B cell (primary cell): ENCODE measurements around the gene AMH. TPM values are rescaled to one million over a fixed set of nuclear protein-coding genes. Genes with fewer than 3 reads are reported as not detected.

ENCODE experiments used
- ATAC-seq: fragments of 200-7000 bp; cut with Tn5 transposase; one replicate; pipeline ENCODE4 v1.10.0; 2021; ENCODE audit warnings: low read depth, mild to moderate bottlenecking, moderate number of reproducible peaks, moderate library complexity
- CTCF ChIA-PET: fragments of 350-600 bp; sonication (Branson Sonifier 250); formaldehyde crosslinking; loops from one replicate; lab custom pipeline; 2021; ENCODE audit warnings: antibody characterized with exemption, inconsistent platforms; lab: Charles Lee
- POLR2A ChIA-PET: fragments of 350-600 bp; sonication (Branson Sonifier 250); formaldehyde crosslinking; loops from one replicate; lab custom pipeline; 2021; ENCODE audit warnings: antibody characterized with exemption; lab: Charles Lee
- DNase-seq: peaks from one replicate; pipeline ENCODE4 v3.0.0; 2013
- H2AFZ ChIP-seq: 2 replicates; pipeline ENCODE4 v1.6.1; 2012; ENCODE audit warnings: mild to moderate bottlenecking, low read depth, low read length; ENCODE audit not compliant: insufficient read depth, poor library complexity, severe bottlenecking
- H3K27ac ChIP-seq, 2 donors: 1 replicate in 1 of 2; 2 replicates in 1 of 2; pipeline ENCODE4 v1.5.1; 2012 to 2013; ENCODE audit warnings: low read length in 2 of 2, mild to moderate bottlenecking in 2 of 2, moderate library complexity in 1 of 2
- H3K27me3 ChIP-seq, 4 experiments: fragments of 200-600 bp in 1 of 4; sonication (generic) in 1 of 4; replicated peaks in 1 of 4; 1 replicate in 2 of 4; 2 replicates in 2 of 4; pipeline versions ENCODE4 v1.6.1 to v1.7.0; 2013 to 2016; ENCODE audit warnings: low read length in 3 of 4, mild to moderate bottlenecking in 2 of 4, mixed read lengths in 1 of 4, moderate library complexity in 1 of 4; ENCODE audit not compliant: insufficient read depth in 4 of 4, control insufficient read depth in 3 of 4; ENCODE audit errors: control extremely low read depth in 1 of 4
- H3K36me3 ChIP-seq, 2 experiments: replicated peaks in 1 of 2; 1 replicate in 1 of 2; 2 replicates in 1 of 2; pipeline versions ENCODE4 v1.6.1 to v1.7.1; 2013; ENCODE audit warnings: low read length in 1 of 2; ENCODE audit not compliant: insufficient read depth in 2 of 2, control insufficient read depth in 1 of 2; ENCODE audit errors: control extremely low read depth in 1 of 2, extremely low read depth in 1 of 2
- H3K4me1 ChIP-seq, 2 donors: fragments of 200-600 bp in 1 of 2; sonication (generic) in 1 of 2; 1 replicate in 1 of 2; 2 replicates in 1 of 2; pipeline versions ENCODE4 v1.5.1 to v1.6.1; 2013 to 2017; ENCODE audit warnings: low read length in 2 of 2; ENCODE audit not compliant: control insufficient read depth in 2 of 2, insufficient read depth in 2 of 2
- H3K4me2 ChIP-seq: replicated peaks from 2 replicates; pipeline ENCODE3; 2012; ENCODE audit warnings: mild to moderate bottlenecking, low read depth, low read length; ENCODE audit not compliant: poor library complexity, severe bottlenecking
- H3K4me3 ChIP-seq, 5 experiments: fragments of 200-600 bp in 1 of 5; sonication (generic) in 1 of 5; 1 replicate in 3 of 5; 2 replicates in 2 of 5; pipeline versions ENCODE4 v1.5.1 to v1.7.0; 2011 to 2016; ENCODE audit warnings: low read length in 4 of 5, mild to moderate bottlenecking in 4 of 5, low read depth in 2 of 5, control low read depth in 1 of 5, moderate library complexity in 1 of 5; ENCODE audit not compliant: insufficient read depth in 1 of 5; ENCODE audit errors: control extremely low read depth in 1 of 5, extremely low read depth in 1 of 5
- H3K79me2 ChIP-seq: fragments of 200-600 bp; sonication (generic); one replicate; pipeline ENCODE4 v1.6.0; 2016; ENCODE audit warnings: low read length; ENCODE audit not compliant: control insufficient read depth, insufficient read depth
- H3K9ac ChIP-seq: fragments of 200-600 bp; sonication (generic); 2 replicates; pipeline ENCODE4 v1.6.1; 2017; ENCODE audit warnings: mild to moderate bottlenecking, low read length, moderate library complexity
- H3K9me3 ChIP-seq, 3 donors: one replicate each; pipeline versions ENCODE4 v1.6.1 to v1.7.1; 2013; ENCODE audit warnings: low read length in 2 of 3; ENCODE audit not compliant: control insufficient read depth in 2 of 3, insufficient read depth in 1 of 3; ENCODE audit errors: control extremely low read depth in 1 of 3
- H4K20me1 ChIP-seq: 2 replicates; pipeline ENCODE4 v1.6.0; 2012; ENCODE audit warnings: mild to moderate bottlenecking, low read length; ENCODE audit not compliant: insufficient read depth, control insufficient read depth, poor library complexity, severe bottlenecking
- H3K27ac Mint-ChIP-seq: one replicate; pipeline ENCODE4 v1.8.0; 2021; ENCODE audit warnings: mixed read lengths
- H3K27me3 Mint-ChIP-seq: one replicate; pipeline ENCODE4 v1.8.0; 2021; ENCODE audit warnings: mixed read lengths
- H3K4me1 Mint-ChIP-seq: one replicate; pipeline ENCODE4 v1.8.0; 2021; ENCODE audit warnings: mixed read lengths
- H3K4me3 Mint-ChIP-seq: one replicate; pipeline ENCODE4 v1.8.0; 2021; ENCODE audit warnings: mixed read lengths
- H3K9me3 Mint-ChIP-seq: one replicate; pipeline ENCODE4 v1.8.0; 2022; ENCODE audit warnings: mixed read lengths; ENCODE audit not compliant: insufficient read depth
- CTCF ChIP-seq: fragments of 200-600 bp; IDR thresholded peaks from one replicate; pipeline ENCODE4 v1.8.0; 2022; ENCODE audit warnings: antibody characterized with exemption, mild to moderate bottlenecking
- EZH2 ChIP-seq: IDR thresholded peaks from 2 replicates; pipeline ENCODE4 v1.6.1; 2012; ENCODE audit warnings: borderline replicate concordance, low read depth, mild to moderate bottlenecking, moderate library complexity, low read length; ENCODE audit not compliant: insufficient read depth, poor library complexity, severe bottlenecking
- WGBS: methylation state at CpG from one replicate; pipeline ENCODE4 v1.1.5; 2013; ENCODE audit warnings: missing lambda C conversion rate; ENCODE audit not compliant: insufficient coverage; 5-methylcytosine and 5-hydroxymethylcytosine counted together
- intact Hi-C: fragments of 100-400 bp; cut with micrococcal nuclease; formaldehyde crosslinking; loops from one replicate; pipeline ENCODE4 v1.10.0; 2022
- polyA minus RNA-seq: library from RNA; depleted of rRNA, polyadenylated mRNA; stranded (reverse); fragments of >200 nt; gene quantifications from 2 replicates; pipeline ENCODE4 v1.2.3, GENCODE V29; 2012
- polyA plus RNA-seq: library from polyadenylated mRNA; depleted of rRNA; stranded (reverse); fragments of >200 nt; gene quantifications from 2 replicates; pipeline ENCODE4 v1.2.3, GENCODE V29; 2012
- total RNA-seq, 2 donors: library from RNA; stranded (reverse); fragments of 120-200 nt in 1 of 2; gene quantifications; 1 replicate in 1 of 2; 2 replicates in 1 of 2; pipeline versions ENCODE4 v1.2.3 to v1.2.4, GENCODE V29; 2013 to 2022

The AMH gene
- total RNA-seq (4.5 and 7.3 TPM in 2 replicates), polyA plus RNA-seq (1.5 and 1.9 TPM in 2 replicates), polyA minus RNA-seq (2.9 and 3.7 TPM in 2 replicates)
- 0.68 TPM for total RNA-seq (2013)

- Histone ChIP-seq H3K4me1 (peaks cover 30 to 36% of the 10 kb centered on the region in 2 donors), H4K20me1 (peaks cover 72% of the 10 kb centered on the region), H3K79me2 (peaks cover 27% of the 10 kb centered on the region), H3K4me3 (no peak within 1 kb of the TSS), H2AFZ (no peak within 1 kb of the TSS), H3K9me3 (peaks cover 0 to 15% (median 0%) of the 10 kb centered on the region in 3 donors), H3K27ac (no peak within 1 kb of the TSS), H3K36me3 (peaks cover 0 to 43% of the 10 kb centered on the region in 2 experiments), H3K4me2 (peak within 1 kb of the TSS; percentile 100), H3K9ac (no peak within 1 kb of the TSS), H3K27me3 (peaks cover 0 to 38% (median 14%) of the 10 kb centered on the region in 4 experiments)
- 89% methylated on average over 21 of the region's 27 CpGs for WGBS
- no peak for DNase-seq
- ChIA-PET POLR2A (interaction anchor here (0.5 kb wide), 1 partner anchor 373 kb away, joined by 4 read pairs; no protein-coding TSS in a partner anchor), CTCF (interaction anchor here (1.2 kb wide), 2 partner anchors 23 to 48 kb away, joined by 3 to 4 read pairs; no protein-coding TSS in a partner anchor)
- no peaks in the 10 kb centered on the region for H3K27me3 Mint-ChIP-seq
- no peaks in the 10 kb centered on the region for H3K9me3 Mint-ChIP-seq
- intact Hi-C loops = no loop called here
- ATAC-seq = no peak
- H3K4me1 Mint-ChIP-seq = peaks cover 23% of the 10 kb centered on the region
- no peak within 1 kb of the TSS for H3K4me3 Mint-ChIP-seq
- no peak within 1 kb of the TSS for H3K27ac Mint-ChIP-seq
- TF ChIP-seq CTCF (no peak), EZH2 (no peak)
These were observed at the start of gene AMH for GRCh38 chr19:2249010-2249866. Gene AMH, plus strand, starts transcription at chr19:2249323. Its CDS starts 10 bp downstream, at chr19:2249333.
